C4-2B (cell line): ENCODE measurements around the gene CARMIL1.

Experiments used
- H3K27ac ChIP-seq: fragments of 450-650 bp; 2 replicates; pipeline ENCODE4 v1.5.1; 2017
- ZFX ChIP-seq: fragments of 450-650 bp; IDR thresholded peaks from 2 replicates; pipeline ENCODE4 v1.6.1; 2017
- TF ChIP-seq, protein P1 (sequence below): fragments of 450-650 bp; conservative IDR thresholded peaks from 2 replicates; pipeline ENCODE4 v1.5.1; 2017; ENCODE audit warnings: mild to moderate bottlenecking

Gene CARMIL1

DNA sequence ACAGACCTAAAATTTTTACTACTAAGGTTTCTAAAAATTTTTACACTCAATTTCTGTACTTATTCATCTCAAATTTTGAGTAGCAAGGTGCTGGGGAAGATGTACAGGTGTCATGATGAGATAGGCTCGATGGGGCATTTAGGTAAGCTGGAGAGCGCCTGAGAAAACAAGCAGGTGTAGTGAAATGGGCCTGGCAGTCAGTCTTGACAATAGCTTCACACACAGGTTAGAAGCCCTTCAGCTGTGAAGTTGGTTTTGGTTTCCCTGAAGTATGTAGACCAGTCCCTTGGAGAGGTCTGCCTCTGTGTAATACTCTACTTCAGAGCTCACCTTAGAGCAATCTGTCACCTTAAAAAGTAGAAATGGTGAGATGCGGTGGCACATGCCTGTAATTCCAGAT, 228.9 kb downstream of the CARMIL1 start:
- TF ChIP-seq, protein P1, sequence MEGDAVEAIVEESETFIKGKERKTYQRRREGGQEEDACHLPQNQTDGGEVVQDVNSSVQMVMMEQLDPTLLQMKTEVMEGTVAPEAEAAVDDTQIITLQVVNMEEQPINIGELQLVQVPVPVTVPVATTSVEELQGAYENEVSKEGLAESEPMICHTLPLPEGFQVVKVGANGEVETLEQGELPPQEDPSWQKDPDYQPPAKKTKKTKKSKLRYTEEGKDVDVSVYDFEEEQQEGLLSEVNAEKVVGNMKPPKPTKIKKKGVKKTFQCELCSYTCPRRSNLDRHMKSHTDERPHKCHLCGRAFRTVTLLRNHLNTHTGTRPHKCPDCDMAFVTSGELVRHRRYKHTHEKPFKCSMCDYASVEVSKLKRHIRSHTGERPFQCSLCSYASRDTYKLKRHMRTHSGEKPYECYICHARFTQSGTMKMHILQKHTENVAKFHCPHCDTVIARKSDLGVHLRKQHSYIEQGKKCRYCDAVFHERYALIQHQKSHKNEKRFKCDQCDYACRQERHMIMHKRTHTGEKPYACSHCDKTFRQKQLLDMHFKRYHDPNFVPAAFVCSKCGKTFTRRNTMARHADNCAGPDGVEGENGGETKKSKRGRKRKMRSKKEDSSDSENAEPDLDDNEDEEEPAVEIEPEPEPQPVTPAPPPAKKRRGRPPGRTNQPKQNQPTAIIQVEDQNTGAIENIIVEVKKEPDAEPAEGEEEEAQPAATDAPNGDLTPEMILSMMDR, result no peak
- no peak overlapping the region for H3K27ac ChIP-seq

DNA sequence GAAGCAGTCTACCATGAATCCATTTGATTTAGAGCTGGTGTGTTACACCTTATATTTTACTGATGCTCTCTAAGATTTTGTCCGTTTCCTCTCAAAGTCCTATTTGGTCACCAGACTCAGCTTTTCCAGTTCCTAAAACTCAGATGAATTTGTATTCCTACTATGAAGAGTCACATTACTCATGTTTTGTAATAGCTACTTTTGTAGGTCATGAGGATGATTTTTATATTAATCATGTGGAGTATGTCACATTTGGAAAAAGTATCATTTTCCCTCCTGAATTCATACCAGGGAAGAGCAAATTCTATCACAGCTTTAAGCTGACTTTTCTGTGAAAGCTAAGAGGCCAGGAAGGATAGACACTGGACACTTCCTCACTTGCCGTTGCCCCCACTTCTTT, 232.2 kb downstream of the CARMIL1 start:
- TF ChIP-seq, protein P1, result no peak
- TF ChIP-seq ZFX, result no peak
- no peak overlapping the region for H3K27ac ChIP-seq

- no peak overlapping the region for H3K27ac ChIP-seq
- TF ChIP-seq, protein P1, result no peak
- TF ChIP-seq ZFX, result no peak
Measured at GRCh38 chr6:25512560-25512959, 233.4 kb downstream of the CARMIL1 start.

DNA sequence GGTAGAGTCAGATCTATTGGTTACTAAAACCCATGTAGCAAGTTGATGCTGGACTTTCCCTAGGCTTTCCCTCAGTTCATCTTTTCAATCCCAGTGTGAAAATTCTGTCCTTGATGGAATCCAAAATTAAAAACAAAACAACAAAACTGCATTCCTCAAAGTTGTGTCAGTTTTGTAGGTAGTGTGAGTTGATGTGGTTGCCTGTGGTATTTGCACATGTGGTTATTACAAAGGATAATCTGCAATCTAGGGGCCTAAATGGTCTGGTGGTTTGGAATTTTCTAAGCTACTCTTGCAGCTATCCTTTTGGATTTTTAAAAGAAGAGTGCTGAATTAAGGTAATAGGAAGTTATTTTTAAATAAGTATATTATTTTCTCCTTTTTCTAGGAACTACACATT, 240.7 kb downstream of the CARMIL1 start:
- no peak overlapping the region for H3K27ac ChIP-seq
- no peak for TF ChIP-seq ZFX
- TF ChIP-seq, protein P1, result no peak

DNA sequence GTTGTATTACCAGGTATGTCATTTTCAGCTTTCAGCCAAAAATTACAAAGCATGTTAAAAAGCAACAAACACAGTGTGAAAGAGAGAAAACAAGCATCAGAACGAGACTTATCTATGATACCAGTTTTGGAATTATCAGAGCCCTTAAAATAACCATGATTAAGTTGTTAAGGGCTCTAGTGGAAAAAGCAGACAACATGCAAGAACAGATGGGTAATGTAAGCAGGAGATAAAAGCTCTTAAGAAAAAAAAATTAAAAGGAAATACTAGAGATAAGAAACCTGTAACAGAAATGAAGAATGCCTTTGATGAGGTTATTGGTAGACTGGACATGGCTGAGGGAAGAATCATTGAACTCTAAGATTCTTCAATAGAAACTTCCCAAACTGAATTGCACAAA, 245.4 kb downstream of the CARMIL1 start:
- no peak overlapping the region for H3K27ac ChIP-seq
- TF ChIP-seq, protein P1, result no peak
- no peak for TF ChIP-seq ZFX

DNA sequence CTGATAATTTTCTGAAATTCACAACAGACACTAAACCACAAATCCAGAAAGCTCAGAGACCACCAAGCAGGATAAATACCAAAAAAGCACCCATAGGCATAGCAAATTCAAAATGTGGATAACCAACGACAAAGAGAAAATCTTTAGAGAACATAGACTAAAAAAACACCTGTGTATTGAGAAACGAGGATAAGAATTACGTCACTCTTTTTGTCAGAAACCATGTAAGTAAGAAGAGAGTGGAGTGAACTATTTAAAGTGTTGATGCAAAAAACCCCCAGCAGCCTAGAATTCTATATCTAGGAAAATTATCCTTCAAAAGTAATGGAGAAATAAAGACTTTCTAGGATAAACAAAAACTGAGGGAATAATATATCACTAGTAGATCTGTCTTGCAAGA, 245.9 kb downstream of the CARMIL1 start:
- H3K27ac ChIP-seq, result no peak overlapping the region
- no peak for TF ChIP-seq ZFX
- TF ChIP-seq, protein P1, result no peak

DNA sequence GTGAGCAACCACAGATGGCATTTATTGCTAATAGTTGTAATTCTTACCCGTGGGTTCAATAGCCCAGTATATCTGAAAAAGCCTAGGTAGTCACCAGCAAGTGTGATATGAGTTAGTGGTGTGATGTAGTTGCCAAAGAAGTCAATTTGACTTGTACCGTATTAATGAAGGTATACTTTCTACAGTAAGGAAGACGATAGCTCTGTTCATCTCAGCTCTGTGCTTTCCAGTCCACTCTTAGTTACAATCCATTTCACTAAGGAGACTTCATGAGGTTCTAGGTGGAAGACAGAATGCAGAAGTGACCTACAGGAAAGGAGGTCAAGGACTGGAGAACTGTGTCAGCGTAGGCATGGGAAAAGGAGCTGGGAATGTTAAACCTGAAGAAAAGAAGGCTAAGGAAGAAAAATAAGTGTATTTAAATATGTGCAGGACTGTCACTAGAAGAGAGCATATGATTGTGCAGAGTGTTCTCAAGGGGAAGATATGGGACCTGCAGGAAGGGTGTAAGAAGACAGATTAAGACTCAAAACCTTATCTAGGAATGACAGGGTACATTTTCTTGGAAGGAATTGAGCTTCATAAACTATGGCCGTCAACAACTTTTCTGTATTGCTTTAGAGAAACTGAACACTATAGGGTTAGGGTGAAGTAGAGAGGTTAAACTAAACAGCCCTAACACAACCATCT, 255.9 kb downstream of the CARMIL1 start:
- TF ChIP-seq, protein P1, result no peak
- TF ChIP-seq ZFX, result no peak
- H3K27ac ChIP-seq, result no peak overlapping the region
